Immature natural killer cell (primary cell): ENCODE data around the gene UBE2QL1. TPM values are rescaled to one million over a fixed set of nuclear protein-coding genes. Genes with fewer than 3 reads are reported as not detected.

Source experiments
- DNase-seq, 3 donors: peaks; one replicate each; pipeline ENCODE4 v3.0.0; 2022; ENCODE audit warnings: mixed read lengths in 1 of 3
- H3K27ac Mint-ChIP-seq, 6 donors: one replicate each; pipeline ENCODE4 v1.8.0; 2020; ENCODE audit warnings: mixed read lengths in 6 of 6, mild to moderate bottlenecking in 5 of 6, inconsistent platforms in 4 of 6, moderate library complexity in 3 of 6
- H3K27me3 Mint-ChIP-seq, 3 donors: one replicate each; pipeline ENCODE4 v1.8.0; 2020 to 2021; ENCODE audit warnings: low read depth in 3 of 3, mild to moderate bottlenecking in 3 of 3, mixed read lengths in 3 of 3, moderate library complexity in 3 of 3, inconsistent platforms in 1 of 3
- H3K36me3 Mint-ChIP-seq, 3 donors: one replicate each; pipeline ENCODE4 v1.8.0; 2020; ENCODE audit warnings: mixed read lengths in 3 of 3, inconsistent platforms in 2 of 3, mild to moderate bottlenecking in 2 of 3
- H3K4me1 Mint-ChIP-seq, 2 donors: one replicate each; pipeline ENCODE4 v1.8.0; 2020; ENCODE audit warnings: inconsistent platforms in 2 of 2, mild to moderate bottlenecking in 2 of 2, mixed read lengths in 2 of 2, moderate library complexity in 1 of 2
- H3K4me3 Mint-ChIP-seq, 5 donors: one replicate each; pipeline ENCODE4 v1.8.0; 2020; ENCODE audit warnings: mild to moderate bottlenecking in 5 of 5, mixed read lengths in 5 of 5, inconsistent platforms in 3 of 5, moderate library complexity in 3 of 5
- H3K9me3 Mint-ChIP-seq, 6 donors: one replicate each; pipeline ENCODE4 v1.8.0; 2020; ENCODE audit warnings: mild to moderate bottlenecking in 6 of 6, mixed read lengths in 6 of 6, inconsistent platforms in 4 of 6, moderate library complexity in 3 of 6
- polyA plus RNA-seq, 3 donors: library from polyadenylated mRNA; unstranded; fragments of 300-500 nt; fragmentation: Illumina TruSeq; gene quantifications; one replicate each; pipeline ENCODE4 v1.2.3, GENCODE V29; 2021

UBE2QL1 gene
- polyA plus RNA-seq, 3 donors from 2014 or later, result not detected

- Mint-ChIP-seq H3K27ac (no peak overlapping the region), H3K4me1 (no peaks in the 10 kb centered on the region), H3K36me3 (peaks cover 0 to 3% (median 0%) of the 10 kb centered on the region in 3 donors), H3K4me3 (no peak overlapping the region), H3K27me3 (peaks cover 3 to 5% (median 5%) of the 10 kb centered on the region in 3 donors), H3K9me3 (peaks cover 0 to 3% (median 0%) of the 10 kb centered on the region in 6 donors)
- DNase-seq, result no peak
Measured at GRCh38 chr5:6439588-6440550, 8.8 kb upstream of the UBE2QL1 start.

- DNase-seq, result no peak
- Mint-ChIP-seq H3K9me3 (peaks cover 0 to 3% (median 0%) of the 10 kb centered on the region in 6 donors), H3K4me3 (no peak overlapping the region), H3K27me3 (peaks cover 3 to 11% (median 6%) of the 10 kb centered on the region in 3 donors), H3K36me3 (peaks cover 0 to 3% (median 0%) of the 10 kb centered on the region in 3 donors), H3K4me1 (no peaks in the 10 kb centered on the region), H3K27ac (no peak overlapping the region)
Measured at GRCh38 chr5:6442333-6442732, 6.3 kb upstream of the UBE2QL1 start.

GRCh38 chr5:6443326-6443725, 5.3 kb upstream of the UBE2QL1 start:
- H3K4me1 Mint-ChIP-seq, result no peaks in the 10 kb centered on the region
- no peak overlapping the region for H3K27ac Mint-ChIP-seq
- no peak for DNase-seq
- H3K9me3 Mint-ChIP-seq, result peaks cover 0 to 3% (median 0%) of the 10 kb centered on the region in 6 donors
- H3K27me3 Mint-ChIP-seq, result peaks cover 3 to 11% (median 6%) of the 10 kb centered on the region in 3 donors
- H3K36me3 Mint-ChIP-seq, result peaks cover 0 to 3% (median 0%) of the 10 kb centered on the region in 3 donors
- H3K4me3 Mint-ChIP-seq, result no peak overlapping the region

- DNase-seq, result no peak
- Mint-ChIP-seq H3K4me1 (peaks cover 6 to 7% of the 10 kb centered on the region in 2 donors), H3K4me3 (no peak overlapping the region), H3K27me3 (peaks cover 3 to 25% (median 15%) of the 10 kb centered on the region in 3 donors), H3K9me3 (peaks cover 0 to 2% (median 0%) of the 10 kb centered on the region in 6 donors), H3K36me3 (peaks cover 0 to 1% (median 0%) of the 10 kb centered on the region in 3 donors), H3K27ac (no peak overlapping the region)
Measured at GRCh38 chr5:6446042-6446441, 2.6 kb upstream of the UBE2QL1 start.

- peaks cover 3 to 30% (median 15%) of the 10 kb centered on the region in 3 donors for H3K27me3 Mint-ChIP-seq
- H3K36me3 Mint-ChIP-seq, result no peaks in the 10 kb centered on the region
- no peaks in the 10 kb centered on the region for H3K9me3 Mint-ChIP-seq
- H3K27ac Mint-ChIP-seq, result no peak overlapping the region
- no peak overlapping the region for H3K4me3 Mint-ChIP-seq
- peaks cover 6 to 7% of the 10 kb centered on the region in 2 donors for H3K4me1 Mint-ChIP-seq
- DNase-seq, result no peak
Measured at GRCh38 chr5:6446626-6447309, 1.9 kb upstream of the UBE2QL1 start.

- peaks cover 3 to 30% (median 14%) of the 10 kb centered on the region in 3 donors for H3K27me3 Mint-ChIP-seq
- DNase-seq, result no peak
Measured at GRCh38 chr5:6447384-6448140, 1.1 kb upstream of the UBE2QL1 start.

GRCh38 chr5:6448141-6448491, 543 bp upstream of the UBE2QL1 start:
- Mint-ChIP-seq H3K27ac (no peak overlapping the region), H3K4me3 (no peak overlapping the region), H3K4me1 (peaks cover 6 to 7% of the 10 kb centered on the region in 2 donors), H3K36me3 (no peaks in the 10 kb centered on the region), H3K27me3 (peaks cover 3 to 32% (median 14%) of the 10 kb centered on the region in 3 donors), H3K9me3 (no peaks in the 10 kb centered on the region)
- DNase-seq, result no peak

More at GRCh38 chr5:6447384-6448140, 1.1 kb upstream of the UBE2QL1 start:
- Mint-ChIP-seq H3K27ac (no peak overlapping the region), H3K4me3 (no peak overlapping the region), H3K9me3 (no peaks in the 10 kb centered on the region), H3K36me3 (no peaks in the 10 kb centered on the region), H3K4me1 (peaks cover 6 to 7% of the 10 kb centered on the region in 2 donors)

GRCh38 chr5:6449465-6450158, 953 bp downstream of the UBE2QL1 start:
- H3K4me3 Mint-ChIP-seq, result peak overlapping the region; percentile 63 to 82 (median 81)
- H3K27ac Mint-ChIP-seq, result no peak overlapping the region
- no peak for DNase-seq
- H3K4me1 Mint-ChIP-seq, result peaks cover 6 to 7% of the 10 kb centered on the region in 2 donors
- no peaks in the 10 kb centered on the region for H3K9me3 Mint-ChIP-seq
- H3K36me3 Mint-ChIP-seq, result no peaks in the 10 kb centered on the region
- peaks cover 1 to 31% (median 14%) of the 10 kb centered on the region in 3 donors for H3K27me3 Mint-ChIP-seq

GRCh38 chr5:6450319-6450833, 1.7 kb downstream of the UBE2QL1 start:
- Mint-ChIP-seq H3K4me1 (peaks cover 6 to 7% of the 10 kb centered on the region in 2 donors), H3K27ac (no peak overlapping the region), H3K36me3 (no peaks in the 10 kb centered on the region), H3K9me3 (no peaks in the 10 kb centered on the region), H3K4me3 (peak overlapping the region in 2 of 5 donors; percentile 5 to 22), H3K27me3 (peaks cover 5 to 32% (median 14%) of the 10 kb centered on the region in 3 donors)
- no peak for DNase-seq

GRCh38 chr5:6452622-6453504, 4.2 kb downstream of the UBE2QL1 start:
- Mint-ChIP-seq H3K27ac (no peak overlapping the region), H3K36me3 (no peaks in the 10 kb centered on the region), H3K4me1 (peaks cover 6 to 7% of the 10 kb centered on the region in 2 donors), H3K27me3 (peaks cover 4 to 32% (median 14%) of the 10 kb centered on the region in 3 donors), H3K9me3 (no peaks in the 10 kb centered on the region), H3K4me3 (no peak overlapping the region)
- DNase-seq, result no peak

GRCh38 chr5:6453937-6454560, 5.4 kb downstream of the UBE2QL1 start:
- Mint-ChIP-seq H3K27ac (no peak overlapping the region), H3K4me3 (no peak overlapping the region), H3K9me3 (no peaks in the 10 kb centered on the region), H3K4me1 (peaks cover 3 to 6% of the 10 kb centered on the region in 2 donors), H3K27me3 (peaks cover 4 to 32% (median 14%) of the 10 kb centered on the region in 3 donors), H3K36me3 (no peaks in the 10 kb centered on the region)
- DNase-seq, result no peak

GRCh38 chr5:6454628-6455053, 6.0 kb downstream of the UBE2QL1 start:
- no peak for DNase-seq
- peaks cover 7 to 29% (median 9%) of the 10 kb centered on the region in 3 donors for H3K27me3 Mint-ChIP-seq
- H3K4me3 Mint-ChIP-seq, result no peak overlapping the region
- H3K4me1 Mint-ChIP-seq, result peaks cover 0 to under 1% of the 10 kb centered on the region in 2 donors
- H3K9me3 Mint-ChIP-seq, result no peaks in the 10 kb centered on the region
- H3K27ac Mint-ChIP-seq, result no peak overlapping the region
- H3K36me3 Mint-ChIP-seq, result no peaks in the 10 kb centered on the region
